Endodermal cell (in vitro differentiated cells): ENCODE results near the gene RASSF7. TPM values are rescaled to one million over a fixed set of nuclear protein-coding genes. Genes with fewer than 3 reads are reported as not detected.

Experiments
- DNase-seq: peaks from one replicate; pipeline ENCODE4 v3.0.0-alpha.2; 2017
- H3K27ac ChIP-seq: 2 replicates; pipeline ENCODE4 v1.5.1; 2013; ENCODE audit warnings: mild to moderate bottlenecking, low read depth, low read length, moderate library complexity
- H3K27me3 ChIP-seq: 2 replicates; pipeline ENCODE4 v1.6.1; 2013; ENCODE audit warnings: mild to moderate bottlenecking, low read length, moderate library complexity; ENCODE audit not compliant: insufficient read depth, control insufficient read depth, poor library complexity, severe bottlenecking
- H3K36me3 ChIP-seq: 2 replicates; pipeline ENCODE4 v1.7.0; 2013; ENCODE audit warnings: mild to moderate bottlenecking, low read length, moderate library complexity; ENCODE audit not compliant: control insufficient read depth, insufficient read depth
- H3K4me1 ChIP-seq: one replicate; pipeline ENCODE4 v1.7.0; 2013; ENCODE audit warnings: low read length; ENCODE audit not compliant: control insufficient read depth, insufficient read depth
- H3K4me3 ChIP-seq: 2 replicates; pipeline ENCODE4 v1.5.1; 2013; ENCODE audit warnings: mild to moderate bottlenecking, low read length, moderate library complexity
- H3K9ac ChIP-seq: 2 replicates; pipeline ENCODE4 v1.6.1; 2013; ENCODE audit warnings: mild to moderate bottlenecking, low read length, moderate library complexity; ENCODE audit not compliant: poor library complexity, severe bottlenecking; ENCODE audit errors: extremely low read depth
- H3K9me3 ChIP-seq: 2 replicates; pipeline ENCODE4 v1.6.1; 2013; ENCODE audit warnings: mild to moderate bottlenecking, low read length, moderate library complexity; ENCODE audit not compliant: control insufficient read depth
- H3K27ac Mint-ChIP-seq: 2 replicates; pipeline ENCODE4 v1.8.0; 2020; ENCODE audit warnings: mixed read lengths
- H3K27me3 Mint-ChIP-seq: 2 replicates; pipeline ENCODE4 v1.8.0; 2021; ENCODE audit warnings: mild to moderate bottlenecking, mixed read lengths; ENCODE audit not compliant: insufficient read depth
- H3K36me3 Mint-ChIP-seq: 2 replicates; pipeline ENCODE4 v1.8.0; 2020; ENCODE audit warnings: low read depth, mixed read lengths
- H3K4me1 Mint-ChIP-seq: 2 replicates; pipeline ENCODE4 v1.8.0; 2020; ENCODE audit warnings: mixed read lengths
- H3K4me3 Mint-ChIP-seq: 2 replicates; pipeline ENCODE4 v1.8.0; 2020; ENCODE audit warnings: mild to moderate bottlenecking, moderate library complexity, mixed read lengths
- H3K9me3 Mint-ChIP-seq: 2 replicates; pipeline ENCODE4 v1.8.0; 2020; ENCODE audit warnings: mild to moderate bottlenecking, mixed read lengths
- WGBS, 2 experiments: methylation state at CpG; one replicate each; pipeline versions ENCODE4 v1.1.5 to v1.1.7; 2013; ENCODE audit warnings: missing lambda C conversion rate in 2 of 2, mixed read lengths in 1 of 2; ENCODE audit not compliant: insufficient coverage in 1 of 2, insufficient read length in 1 of 2; 5-methylcytosine and 5-hydroxymethylcytosine counted together
- total RNA-seq, 2 donors: library from RNA; stranded (reverse); fragmentation: NEBNext Ultra II Directional in 1 of 2; extraction: Animal tissue kit (Norgen Biotek cat#: 25700) in 1 of 2; gene quantifications; 2 replicates in 1 of 2; 3 replicates in 1 of 2; pipeline ENCODE4 v1.2.1, GENCODE V29; 2021
- TF ChIP-seq, protein P1 (sequence below): fragments of 200-600 bp; sonication (generic); conservative IDR thresholded peaks from 2 replicates; pipeline ENCODE4 v1.5.0; 2021; ENCODE audit warnings: antibody characterized with exemption, mild to moderate bottlenecking

Gene RASSF7
- total RNA-seq, 2 donors from 2014 or later = 34.2 to 36.3 TPM

DNA sequence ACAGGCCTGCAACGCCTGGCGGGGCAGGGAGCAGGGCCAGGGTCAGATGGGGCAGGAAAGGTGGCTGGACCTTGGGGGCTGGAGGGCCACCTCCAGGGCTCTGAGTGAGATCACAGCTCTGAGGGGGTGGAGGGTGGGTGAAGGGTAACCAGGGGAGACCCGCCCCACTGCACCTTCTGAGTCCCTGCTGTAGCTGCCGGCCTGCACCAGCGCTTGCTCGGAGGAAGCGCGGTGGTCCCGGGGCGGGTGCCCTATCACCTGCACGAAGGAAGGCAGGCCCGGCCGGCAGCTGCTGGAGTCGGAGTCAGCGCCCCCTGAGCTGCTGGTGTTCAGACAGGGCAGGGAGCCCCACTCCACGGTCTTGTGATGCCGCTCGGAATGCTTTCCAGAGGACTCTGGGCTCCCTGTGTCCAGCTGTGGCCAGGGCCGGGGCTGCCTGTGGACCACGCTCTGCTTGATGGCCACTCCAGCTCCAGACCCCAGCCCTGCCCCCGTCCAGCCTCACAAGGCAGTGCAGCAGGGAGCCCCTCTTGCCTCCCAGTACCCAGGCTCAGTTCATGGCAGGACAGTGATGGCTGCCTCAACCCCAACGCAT lies 4.0 kb upstream of the RASSF7 start:
- H3K27me3 Mint-ChIP-seq = peaks cover 31% of the 10 kb centered on the region
- no peaks in the 10 kb centered on the region for H3K36me3 ChIP-seq
- 86 to 88% methylated on average over 10 to 22 of the region's 22 CpGs for WGBS, 2 experiments
- peaks cover 3% of the 10 kb centered on the region for H3K4me1 ChIP-seq
- TF ChIP-seq, protein P1, sequence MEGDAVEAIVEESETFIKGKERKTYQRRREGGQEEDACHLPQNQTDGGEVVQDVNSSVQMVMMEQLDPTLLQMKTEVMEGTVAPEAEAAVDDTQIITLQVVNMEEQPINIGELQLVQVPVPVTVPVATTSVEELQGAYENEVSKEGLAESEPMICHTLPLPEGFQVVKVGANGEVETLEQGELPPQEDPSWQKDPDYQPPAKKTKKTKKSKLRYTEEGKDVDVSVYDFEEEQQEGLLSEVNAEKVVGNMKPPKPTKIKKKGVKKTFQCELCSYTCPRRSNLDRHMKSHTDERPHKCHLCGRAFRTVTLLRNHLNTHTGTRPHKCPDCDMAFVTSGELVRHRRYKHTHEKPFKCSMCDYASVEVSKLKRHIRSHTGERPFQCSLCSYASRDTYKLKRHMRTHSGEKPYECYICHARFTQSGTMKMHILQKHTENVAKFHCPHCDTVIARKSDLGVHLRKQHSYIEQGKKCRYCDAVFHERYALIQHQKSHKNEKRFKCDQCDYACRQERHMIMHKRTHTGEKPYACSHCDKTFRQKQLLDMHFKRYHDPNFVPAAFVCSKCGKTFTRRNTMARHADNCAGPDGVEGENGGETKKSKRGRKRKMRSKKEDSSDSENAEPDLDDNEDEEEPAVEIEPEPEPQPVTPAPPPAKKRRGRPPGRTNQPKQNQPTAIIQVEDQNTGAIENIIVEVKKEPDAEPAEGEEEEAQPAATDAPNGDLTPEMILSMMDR = no peak
- H3K27ac Mint-ChIP-seq = no peak overlapping the region
- peaks cover 32% of the 10 kb centered on the region for H3K27me3 ChIP-seq
- no peaks in the 10 kb centered on the region for H3K9me3 ChIP-seq
- H3K9me3 Mint-ChIP-seq = no peaks in the 10 kb centered on the region
- H3K4me1 Mint-ChIP-seq = peaks cover 6% of the 10 kb centered on the region
- H3K9ac ChIP-seq = no peak overlapping the region
- DNase-seq = no peak
- peaks cover 5% of the 10 kb centered on the region for H3K36me3 Mint-ChIP-seq
- no peak overlapping the region for H3K27ac ChIP-seq
- peak overlapping the region; percentile 62 for H3K4me3 ChIP-seq
- peak overlapping the region; percentile 54 for H3K4me3 Mint-ChIP-seq

DNA sequence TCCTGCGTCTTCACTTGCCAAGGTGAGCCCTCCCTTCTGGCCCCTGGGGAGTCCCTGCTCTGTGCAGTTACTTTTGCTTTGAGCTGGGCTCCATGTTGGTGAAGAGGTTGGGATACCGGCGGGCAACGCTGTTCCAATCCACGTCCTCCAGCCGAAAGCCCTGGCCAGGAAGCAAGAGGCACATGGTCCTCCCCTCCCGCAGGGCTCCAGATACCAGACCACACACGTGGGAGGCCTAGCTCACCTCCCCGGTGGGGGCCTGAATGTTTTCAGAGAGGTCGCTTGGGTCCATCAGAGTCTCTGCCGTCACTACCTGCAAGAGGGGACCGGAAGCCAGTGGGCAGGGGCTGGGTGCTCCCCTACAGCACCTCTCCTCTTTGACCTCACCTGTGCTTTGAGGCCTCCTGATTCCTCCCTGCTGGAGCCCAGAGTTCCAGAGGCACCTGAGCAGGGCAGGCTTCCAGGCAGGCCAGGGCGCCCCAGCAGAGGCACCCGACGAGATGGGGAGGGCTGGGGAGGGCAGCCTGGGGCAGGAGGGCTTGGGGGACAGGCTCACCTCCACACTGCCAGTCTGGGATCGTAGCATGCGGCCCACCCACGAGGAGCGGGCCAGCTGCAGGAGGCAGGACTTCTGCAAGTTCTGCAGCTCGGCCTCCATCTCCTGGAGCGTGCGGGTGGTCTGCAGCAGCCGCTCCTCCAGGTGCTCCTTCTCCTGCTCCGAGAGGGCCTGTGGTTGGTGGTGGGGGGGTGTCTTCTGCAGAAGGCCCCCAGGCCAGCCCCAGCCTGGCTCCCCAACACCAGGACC lies 3.2 kb upstream of the RASSF7 start:
- Histone ChIP-seq H3K9ac (no peak overlapping the region), H3K36me3 (peaks cover 4% of the 10 kb centered on the region), H3K9me3 (no peaks in the 10 kb centered on the region), H3K4me3 (no peak overlapping the region), H3K4me1 (peaks cover 9% of the 10 kb centered on the region), H3K27ac (no peak overlapping the region), H3K27me3 (peaks cover 32% of the 10 kb centered on the region)
- Mint-ChIP-seq H3K27me3 (peaks cover 31% of the 10 kb centered on the region), H3K4me1 (peaks cover 6% of the 10 kb centered on the region), H3K27ac (no peak overlapping the region), H3K4me3 (no peak overlapping the region), H3K9me3 (no peaks in the 10 kb centered on the region), H3K36me3 (peaks cover 6% of the 10 kb centered on the region)
- no peak for DNase-seq
- TF ChIP-seq, protein P1 = no peak
- 87% methylated on average over 12 to 24 of the region's 24 CpGs for WGBS, 2 experiments

DNA sequence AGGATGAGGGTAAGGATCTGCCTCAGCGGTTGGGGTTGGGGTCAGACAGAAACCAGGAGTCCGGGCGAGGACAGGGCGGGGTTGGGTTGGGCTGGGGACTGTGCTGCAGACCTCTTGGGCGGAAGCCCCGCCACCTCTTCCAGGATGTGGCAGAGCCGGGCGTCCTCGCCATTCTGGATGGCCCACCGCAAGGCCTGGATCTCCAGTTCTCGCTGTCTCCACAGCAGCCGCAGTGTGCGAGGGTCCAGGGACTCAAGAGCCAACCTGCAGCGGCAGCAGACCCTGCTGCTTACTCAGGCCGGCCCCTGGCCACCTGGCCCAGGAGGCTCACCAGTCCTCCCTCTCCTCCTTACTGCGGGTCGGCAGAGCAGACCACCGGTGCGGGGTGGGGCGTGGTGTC lies 2.3 kb upstream of the RASSF7 start:
- peaks cover 8% of the 10 kb centered on the region for H3K36me3 Mint-ChIP-seq
- no peak for DNase-seq
- no peak overlapping the region for H3K4me3 ChIP-seq
- no peaks in the 10 kb centered on the region for H3K9me3 ChIP-seq
- TF ChIP-seq, protein P1 = no peak
- WGBS, 2 experiments = 89 to 90% methylated on average over 9 to 20 of the region's 20 CpGs
- H3K4me1 Mint-ChIP-seq = peaks cover 6% of the 10 kb centered on the region
- H3K4me1 ChIP-seq = peaks cover 9% of the 10 kb centered on the region
- peaks cover 8% of the 10 kb centered on the region for H3K36me3 ChIP-seq
- H3K9ac ChIP-seq = no peak overlapping the region
- H3K9me3 Mint-ChIP-seq = no peaks in the 10 kb centered on the region
- H3K27me3 ChIP-seq = peaks cover 32% of the 10 kb centered on the region
- no peak overlapping the region for H3K4me3 Mint-ChIP-seq
- H3K27me3 Mint-ChIP-seq = peaks cover 31% of the 10 kb centered on the region
- H3K27ac ChIP-seq = no peak overlapping the region
- H3K27ac Mint-ChIP-seq = no peak overlapping the region
